SK-N-SH (cell line): ENCODE data around the gene UBE2Z.

Experiments
- CTCF ChIP-seq: fragments of 200-600 bp; sonication (generic); IDR thresholded peaks from 2 replicates; pipeline ENCODE4 v1.6.1; 2017; ENCODE audit warnings: antibody characterized with exemption, mild to moderate bottlenecking, moderate library complexity
- EP300 ChIP-seq, 2 experiments: IDR thresholded peaks; 2 replicates each; pipeline versions ENCODE4 v1.4.0 to v1.6.1; 2012; ENCODE audit warnings: borderline replicate concordance in 1 of 2, low read depth in 1 of 2, low read length in 1 of 2
- EZH2phosphoT487 ChIP-seq: fragments of 200-600 bp; sonication (generic); IDR thresholded peaks from 2 replicates; pipeline ENCODE4 v1.6.1; 2017; ENCODE audit warnings: low read depth, mixed run types, mild to moderate bottlenecking, antibody characterized with exemption, moderate library complexity, borderline replicate concordance
- FOXM1 ChIP-seq: IDR thresholded peaks from 2 replicates; pipeline ENCODE4 v1.4.0; 2012; ENCODE audit warnings: low read depth, mild to moderate bottlenecking
- GABPA ChIP-seq: IDR thresholded peaks from 2 replicates; pipeline ENCODE4 v1.4.0; 2012; ENCODE audit warnings: low read depth, mild to moderate bottlenecking
- IRF3 ChIP-seq: fragments of 150-350 bp; IDR thresholded peaks from 2 replicates; pipeline ENCODE4 v1.6.1; 2016; ENCODE audit warnings: mild to moderate bottlenecking, low read depth, low read length
- MAX ChIP-seq: IDR thresholded peaks from 2 replicates; pipeline ENCODE4 v1.4.0; 2012; ENCODE audit warnings: low read depth
- MEF2A ChIP-seq: IDR thresholded peaks from 2 replicates; pipeline ENCODE4 v1.4.0; 2012; ENCODE audit warnings: low read depth, borderline replicate concordance
- PBX3 ChIP-seq: IDR thresholded peaks from 2 replicates; pipeline ENCODE4; 2012
- POLR2AphosphoS5 ChIP-seq: IDR thresholded peaks from 2 replicates; pipeline ENCODE4 v1.6.1; 2012; ENCODE audit warnings: low read depth, low read length
- REST ChIP-seq: IDR thresholded peaks from 2 replicates; pipeline ENCODE4 v1.6.1; 2012; ENCODE audit warnings: mild to moderate bottlenecking, low read depth, low read length, moderate library complexity
- TAF1 ChIP-seq: IDR thresholded peaks from 2 replicates; pipeline ENCODE4 v1.6.1; 2012; ENCODE audit warnings: low read depth, mild to moderate bottlenecking, low read length, moderate library complexity, borderline replicate concordance
- YY1 ChIP-seq: IDR thresholded peaks from 2 replicates; pipeline ENCODE4 v1.4.0; 2012; ENCODE audit warnings: low read depth, mild to moderate bottlenecking
- ZBTB33 ChIP-seq: IDR thresholded peaks from 2 replicates; pipeline ENCODE4 v1.4.0; 2012; ENCODE audit warnings: low read depth, borderline replicate concordance

GRCh38 chr17:48907713-48908046 lies 527 bp upstream of the UBE2Z start:
- no peak for TF ChIP-seq REST
- TF ChIP-seq PBX3: no peak
- no peak for TF ChIP-seq FOXM1
- TF ChIP-seq CTCF: no peak
- TF ChIP-seq POLR2AphosphoS5: no peak
- no peak for TF ChIP-seq EZH2phosphoT487
- TF ChIP-seq YY1: no peak
- no peak for TF ChIP-seq MEF2A
- no peak for TF ChIP-seq TAF1
- no peak for TF ChIP-seq MAX
- no peak for TF ChIP-seq GABPA
- no peak for TF ChIP-seq ZBTB33
- no peak for TF ChIP-seq IRF3
- TF ChIP-seq EP300 (IDR thresholded peaks at IDR 0.05; ENCODE audit: borderline replicate concordance in 1 of 2, low read depth in 1 of 2, low read length in 1 of 2): no peak
